TTC549 (cell line): ENCODE data around the gene PAK6.

Source experiments
- FAIRE-seq: peaks from 2 replicates; lab custom pipeline; 2012; peaks lifted over from hg19 to GRCh38; lab: Jason Lieb, UNC

Gene PAK6

DNA sequence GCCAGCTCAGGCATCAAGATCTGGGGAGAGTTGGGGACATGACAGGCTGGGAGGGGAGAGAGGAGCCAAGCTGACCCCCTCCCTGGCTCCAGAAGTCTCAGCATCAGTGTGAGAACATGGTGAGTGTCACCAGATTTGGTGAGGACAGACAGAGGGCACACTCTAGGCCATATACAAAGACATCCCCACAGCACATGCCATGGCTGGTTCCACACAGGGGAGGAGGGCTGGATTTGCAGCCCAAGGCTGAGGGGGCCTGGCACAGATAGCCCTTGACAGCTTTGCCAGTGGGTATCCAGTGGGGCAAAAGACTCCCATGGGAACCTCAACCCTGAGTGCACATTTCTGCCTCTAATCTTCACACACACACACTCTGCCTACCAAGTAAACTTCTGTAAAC is 54.1 kb downstream of the PAK6 start:
- FAIRE-seq, result no peak

DNA sequence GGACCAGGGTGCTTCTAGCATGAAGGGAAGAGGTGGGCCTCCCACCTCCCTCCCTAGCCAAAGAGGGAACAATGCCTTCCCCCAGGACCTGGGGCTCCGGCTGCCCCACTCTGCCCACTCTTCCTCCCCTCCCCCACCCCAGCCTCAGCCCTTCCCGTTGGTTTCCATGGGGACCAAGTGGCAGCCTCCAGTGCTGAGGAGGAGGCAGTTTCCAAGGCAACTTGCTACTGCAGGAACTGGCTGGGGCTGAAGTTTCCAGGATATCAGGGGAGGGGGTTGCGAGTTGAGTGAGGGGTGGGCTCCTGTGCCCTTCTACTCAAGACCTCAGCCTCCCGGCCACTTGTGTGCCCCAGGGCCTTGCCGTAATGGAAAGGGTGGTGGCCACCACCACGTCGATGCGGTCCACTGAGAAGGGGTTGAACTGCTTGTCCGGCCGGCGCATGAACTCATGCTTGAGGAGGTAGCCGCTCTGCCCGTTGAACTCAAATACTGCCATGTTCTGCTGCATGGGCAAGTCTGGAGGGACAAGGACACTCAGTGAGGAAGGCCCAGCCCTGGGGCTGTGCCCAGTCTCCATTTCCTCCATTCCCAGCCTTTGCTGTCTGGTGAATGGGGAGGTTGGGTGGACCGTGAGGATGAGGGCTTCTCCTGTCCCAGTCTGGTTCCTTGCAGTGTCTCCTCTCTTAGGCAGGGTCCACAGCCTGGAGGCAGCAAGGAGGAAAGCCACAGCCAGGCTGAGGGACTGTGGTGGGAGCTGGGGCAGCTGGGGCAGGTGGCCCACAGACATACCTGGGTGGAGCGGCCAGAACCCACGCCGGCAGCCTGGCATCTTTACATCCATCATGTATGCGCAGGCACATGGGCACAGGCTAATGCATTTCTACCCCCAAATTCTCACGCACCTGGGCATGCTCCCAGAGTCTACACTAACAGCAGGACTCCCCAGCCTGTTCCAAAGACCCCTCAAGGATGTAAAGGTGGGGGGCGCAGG is 55.3 kb downstream of the PAK6 start:
- no peak for FAIRE-seq

DNA sequence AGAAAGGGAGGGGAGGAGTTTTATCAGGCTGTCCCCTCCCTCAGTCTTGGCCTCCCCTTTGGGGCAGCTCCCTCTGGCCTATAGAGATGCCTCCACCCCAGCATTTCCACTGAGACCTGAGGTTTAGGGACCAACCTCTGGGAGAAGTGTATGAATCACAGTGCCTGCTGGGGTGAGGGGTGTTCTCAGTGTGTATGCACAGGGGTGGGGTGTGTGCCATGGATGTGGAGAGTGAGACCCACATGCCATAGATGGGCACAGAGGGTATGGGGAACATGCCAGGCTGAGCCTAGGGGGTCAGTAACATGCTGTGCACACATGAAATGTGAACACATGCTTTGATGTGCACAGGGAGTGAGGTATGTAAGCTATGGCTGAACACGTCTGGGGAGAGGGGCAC is 56.4 kb downstream of the PAK6 start:
- FAIRE-seq, result no peak

DNA sequence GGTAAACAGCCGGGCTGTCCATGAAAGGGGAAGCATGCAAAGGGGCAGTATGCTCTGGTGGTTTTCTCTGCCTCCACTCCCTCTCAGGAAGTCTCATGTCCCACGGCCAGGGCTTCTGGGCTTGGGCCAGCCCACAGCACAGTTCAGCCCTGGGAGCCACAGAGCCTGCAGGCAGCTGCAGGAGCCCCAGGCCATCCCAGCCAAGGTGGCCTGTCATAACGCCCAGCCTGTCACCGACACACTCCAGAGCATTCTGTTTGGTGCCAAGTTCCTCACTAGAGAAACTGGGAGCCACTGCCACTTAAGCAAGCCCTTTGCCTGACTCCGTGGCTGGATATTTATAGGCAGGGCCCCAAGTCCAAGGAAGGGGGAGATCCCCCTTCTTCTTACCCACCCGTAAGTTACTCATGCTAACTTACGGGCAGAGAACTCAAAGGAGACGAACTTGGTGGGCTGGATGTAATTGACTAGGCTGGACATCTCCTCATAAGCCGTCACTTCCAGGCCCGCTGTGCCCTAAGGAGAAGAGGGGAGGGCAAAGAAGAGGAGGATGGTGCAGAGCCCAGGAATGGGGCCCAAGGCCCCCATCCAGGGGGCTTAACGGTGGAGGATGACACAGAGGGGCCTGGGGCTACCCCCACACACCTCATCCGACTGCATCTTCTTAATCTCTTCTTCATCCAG is 57.2 kb downstream of the PAK6 start:
- FAIRE-seq, result no peak

DNA sequence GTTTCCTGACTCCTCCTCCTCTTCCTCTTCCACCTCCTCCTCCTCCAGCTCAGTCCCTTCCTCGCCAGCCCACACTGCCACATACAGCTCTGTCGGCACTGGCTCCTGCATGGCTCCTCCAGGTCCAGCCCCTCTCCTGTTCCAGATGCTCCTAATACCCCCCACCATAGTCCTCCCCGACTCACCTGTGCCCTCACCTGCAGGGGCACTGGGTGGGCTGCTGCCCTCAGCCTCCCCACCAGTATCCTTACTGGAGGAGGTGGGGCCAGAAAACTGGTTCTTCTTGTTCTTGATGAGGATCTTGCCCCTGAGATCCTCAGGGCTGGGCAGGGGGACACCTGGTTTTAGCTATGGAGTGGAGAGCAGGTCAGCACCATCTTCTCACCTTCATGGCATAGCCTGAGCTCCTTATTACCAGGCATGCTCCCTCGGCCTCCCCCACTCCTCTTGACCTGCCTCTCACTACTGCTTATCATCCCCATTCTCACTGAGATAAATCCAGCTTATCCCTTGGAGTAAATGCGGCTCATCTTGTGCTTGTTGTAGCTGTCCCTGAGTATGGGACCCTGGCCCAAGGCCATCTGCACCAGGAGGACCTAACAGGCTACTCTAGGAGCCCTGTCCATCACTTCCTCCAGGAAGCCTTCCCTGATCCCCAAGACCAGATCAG is 57.8 kb downstream of the PAK6 start:
- no peak for FAIRE-seq

DNA sequence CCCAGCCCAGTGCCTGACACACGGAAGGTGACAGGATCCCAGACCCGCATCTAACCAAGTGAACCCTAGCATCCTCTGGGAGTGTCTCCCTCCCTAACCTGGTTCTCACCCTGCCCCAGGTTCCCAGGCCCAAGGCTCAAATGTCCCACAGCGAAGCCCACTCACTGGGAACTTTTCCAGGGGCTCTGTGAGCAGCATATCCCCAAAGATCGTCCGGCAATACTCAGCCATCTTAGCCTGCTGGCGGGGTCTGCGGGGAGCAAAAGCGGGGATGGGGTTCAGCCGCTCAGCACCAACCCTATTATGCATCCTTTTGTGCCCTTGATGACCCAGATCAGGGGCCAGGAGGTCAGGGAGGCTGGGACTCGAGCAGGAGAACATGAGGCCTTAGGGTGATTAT is 58.5 kb downstream of the PAK6 start:
- FAIRE-seq, result no peak

DNA sequence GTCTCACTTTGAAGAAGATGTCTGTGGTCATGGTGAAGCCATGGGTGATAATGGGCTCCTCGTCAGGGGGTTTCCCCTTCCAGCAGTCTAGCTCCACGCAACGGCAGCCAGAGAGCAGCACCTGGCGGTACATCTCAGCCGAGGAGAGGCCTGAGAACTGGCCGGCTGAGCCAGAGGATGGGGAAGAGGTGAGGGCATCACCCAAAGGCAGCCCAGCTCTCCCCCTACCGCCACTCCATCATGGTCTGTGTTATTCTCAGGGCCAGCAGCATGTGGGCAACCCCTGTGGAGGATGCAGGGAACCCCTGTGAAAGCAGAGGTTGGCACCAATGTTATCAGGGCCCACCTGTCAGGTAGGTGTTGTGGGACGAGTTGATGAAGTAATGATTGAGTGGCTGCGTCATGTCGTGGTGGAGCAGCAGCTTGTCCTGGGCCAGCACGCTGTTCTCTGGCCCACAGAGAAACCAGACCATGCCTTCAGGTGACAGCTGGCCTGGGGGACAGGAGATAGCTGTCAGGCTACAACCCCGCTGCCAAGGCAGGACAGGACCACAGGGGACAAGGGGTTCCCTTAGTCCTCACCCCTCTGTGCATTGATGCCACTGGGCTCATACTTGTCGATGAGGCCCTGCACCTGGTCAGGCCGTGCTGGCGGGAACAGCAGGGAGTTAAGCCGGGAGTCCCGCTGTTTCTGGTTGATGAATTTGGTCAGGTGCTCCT is 59.5 kb downstream of the PAK6 start:
- FAIRE-seq, result no peak

DNA sequence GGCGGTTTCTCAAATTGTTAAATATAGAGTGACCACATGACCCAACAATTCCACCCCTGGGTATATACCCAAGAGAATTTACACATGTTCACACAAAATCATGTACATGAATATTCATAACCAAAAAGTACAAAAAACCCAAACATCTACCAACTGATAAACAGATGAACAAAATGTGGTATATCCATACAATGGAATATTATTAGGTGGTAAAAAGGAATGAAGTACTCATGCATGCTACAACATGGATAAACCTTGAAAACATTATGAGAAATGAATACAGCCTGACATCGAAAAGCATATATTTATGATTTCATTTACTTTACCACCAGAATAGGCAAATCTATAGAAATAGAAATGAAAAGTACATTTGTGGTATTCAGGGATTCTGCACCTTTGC is 61.5 kb downstream of the PAK6 start:
- no peak for FAIRE-seq

DNA sequence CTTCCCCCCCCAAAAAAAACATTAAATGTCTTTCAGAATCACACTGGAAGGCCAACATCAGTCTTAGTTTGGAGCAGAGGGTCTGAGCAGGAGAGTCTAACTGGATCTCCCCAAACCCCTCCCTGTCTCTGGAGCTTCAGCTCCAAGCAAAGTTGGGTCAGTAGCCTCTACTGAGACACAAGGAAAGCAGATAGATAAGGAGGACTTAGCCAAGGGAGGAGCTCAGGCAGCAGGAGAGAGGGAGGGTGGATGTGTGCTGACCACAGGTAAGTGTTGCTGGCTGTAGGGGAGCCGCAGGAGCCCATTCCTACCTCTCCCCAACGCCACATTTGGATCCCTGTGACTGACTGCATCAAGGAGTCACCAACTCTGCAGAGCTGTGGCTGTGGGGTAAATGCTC is 61.9 kb downstream of the PAK6 start:
- no peak for FAIRE-seq

DNA sequence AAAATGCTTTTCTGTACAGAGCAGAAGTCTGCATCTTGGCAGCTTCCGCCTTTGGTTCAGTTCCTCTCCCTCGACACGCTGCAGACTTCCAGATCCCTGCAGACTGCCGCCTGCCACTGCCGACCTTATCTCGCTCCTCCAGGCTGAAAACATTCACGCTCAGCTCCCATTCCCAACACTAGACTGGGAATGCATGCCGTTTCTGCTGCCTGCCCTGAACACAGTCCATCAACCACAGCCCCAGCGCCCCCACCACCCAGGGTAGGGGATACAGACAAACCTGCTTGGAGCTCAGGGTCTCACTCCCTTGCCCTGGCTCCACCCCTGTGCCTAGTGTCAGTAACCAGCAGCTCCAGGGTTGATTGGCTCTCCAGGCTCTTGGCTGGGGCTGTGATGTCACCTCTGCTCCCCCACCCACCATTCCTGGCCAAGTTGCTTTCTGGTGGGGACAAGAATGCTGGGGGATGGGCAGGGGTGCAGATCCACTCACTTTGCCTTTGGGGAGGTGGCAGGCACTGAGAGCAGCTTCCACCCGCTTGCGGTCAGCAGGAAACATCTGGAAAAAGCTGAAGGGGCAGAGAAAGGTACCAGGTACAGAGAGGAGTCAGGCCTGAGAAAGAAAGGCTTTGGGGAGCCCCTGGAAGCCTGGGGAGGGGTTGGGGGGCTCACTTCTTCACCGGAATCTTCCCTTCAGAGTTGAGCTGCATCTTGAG is 62.8 kb downstream of the PAK6 start:
- FAIRE-seq, result no peak

DNA sequence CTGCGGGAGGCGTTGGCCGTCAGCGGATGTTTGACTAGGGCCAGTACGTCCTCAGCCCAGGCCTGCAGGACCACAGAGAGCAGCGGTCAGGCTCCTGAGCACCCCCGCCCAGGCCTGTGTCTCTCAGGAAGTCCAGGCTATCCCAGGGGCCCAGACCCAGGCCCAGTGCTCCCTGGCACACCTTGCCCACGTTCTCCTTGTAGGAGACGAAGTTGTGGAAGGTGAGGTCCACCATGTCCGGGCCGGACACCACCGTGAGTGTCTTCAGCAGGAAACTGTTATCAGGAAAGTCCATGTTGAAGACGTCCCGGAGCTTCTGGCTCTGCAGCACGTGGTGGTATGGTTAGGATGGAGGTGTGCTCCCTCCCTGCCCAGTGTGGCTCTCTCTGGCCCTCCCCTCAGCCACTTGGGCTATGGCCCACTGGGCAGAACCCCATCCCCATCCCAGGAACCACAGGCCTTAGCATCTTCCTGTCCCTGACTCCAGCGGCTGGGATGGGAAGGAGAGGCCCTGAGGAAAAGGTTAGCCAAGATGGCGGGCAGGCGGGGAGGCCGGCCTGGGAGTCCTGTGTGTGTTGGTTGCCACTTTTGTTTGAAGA is 63.5 kb downstream of the PAK6 start:
- no peak for FAIRE-seq

DNA sequence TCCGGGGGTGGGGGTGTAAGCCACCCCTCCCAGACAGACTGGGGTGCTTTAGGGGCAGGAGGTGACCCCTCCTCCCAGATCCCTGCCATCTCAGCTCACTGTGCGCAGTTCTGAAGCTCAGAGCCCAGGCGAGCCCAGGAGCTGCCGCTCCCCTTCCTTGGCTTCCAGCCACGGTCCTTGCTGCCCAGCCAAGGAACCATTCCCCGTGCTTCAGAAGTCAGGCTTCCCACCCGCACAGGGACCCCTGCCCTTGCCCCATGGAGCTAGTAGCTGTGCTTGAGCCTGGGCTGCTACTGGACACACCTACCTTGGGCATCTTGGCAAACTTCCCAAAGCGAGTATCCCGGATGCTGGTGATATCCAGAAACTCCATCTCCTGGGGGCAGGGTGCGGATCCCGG is 64.1 kb downstream of the PAK6 start:
- FAIRE-seq, result no peak

DNA sequence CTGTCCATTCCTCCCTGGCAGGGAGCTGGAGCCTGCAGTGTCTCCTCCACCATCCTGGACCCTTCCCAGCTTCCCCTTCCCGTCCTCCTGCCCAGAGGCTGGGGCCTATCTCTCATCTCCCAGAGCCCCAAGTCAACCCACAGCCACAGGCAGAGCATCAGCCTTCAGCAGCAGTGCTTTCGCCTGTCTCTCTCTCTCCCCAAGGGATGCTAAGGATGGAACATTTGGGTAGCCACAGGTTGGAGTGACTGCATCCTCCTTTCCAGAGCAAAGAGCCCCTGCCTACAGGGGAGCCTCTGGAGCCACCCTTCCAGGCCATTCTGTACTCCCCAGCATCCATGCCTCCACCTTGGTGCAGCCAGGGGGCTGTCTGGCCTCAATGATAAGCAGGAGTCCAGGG is 64.7 kb downstream of the PAK6 start:
- no peak for FAIRE-seq

DNA sequence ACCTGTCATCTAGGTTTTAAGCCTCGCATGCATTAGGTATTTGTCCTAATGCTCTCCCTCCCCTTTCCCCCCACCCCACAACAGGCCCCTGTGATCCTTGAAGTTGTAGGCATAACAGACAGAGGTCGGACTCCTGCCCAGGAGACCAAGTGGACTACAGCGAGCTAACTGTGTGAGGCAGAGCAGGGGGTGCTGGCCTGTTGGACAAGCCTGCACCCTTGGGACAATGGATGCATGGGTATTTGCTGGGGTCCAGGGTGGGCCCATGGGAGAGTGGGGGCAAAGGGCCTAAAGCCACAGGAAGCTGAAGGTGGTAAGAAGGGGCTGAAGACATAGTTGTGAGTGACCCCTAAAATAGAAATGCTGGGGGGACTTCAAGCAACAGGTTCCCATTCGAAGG is 66.4 kb downstream of the PAK6 start:
- FAIRE-seq, result no peak

DNA sequence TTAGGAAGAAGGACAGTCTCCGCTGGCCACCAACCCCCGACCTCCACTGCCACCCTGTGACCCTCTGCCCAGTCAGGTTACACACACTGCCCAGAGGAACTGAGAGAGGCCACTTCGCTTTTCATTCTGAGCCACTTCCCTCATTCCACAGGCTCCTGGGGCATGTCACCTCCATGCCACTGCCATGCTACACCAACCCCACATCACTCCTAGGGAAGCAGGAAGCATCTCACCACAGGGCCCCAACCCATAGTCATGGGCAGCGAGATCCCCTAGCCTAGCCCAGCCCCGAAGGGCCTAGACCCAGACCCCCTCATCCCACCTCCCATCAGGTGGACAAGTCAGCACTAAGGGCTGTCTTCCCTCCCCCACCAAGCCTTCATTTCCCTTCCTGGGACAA is 67.5 kb downstream of the PAK6 start:
- FAIRE-seq, result no peak

DNA sequence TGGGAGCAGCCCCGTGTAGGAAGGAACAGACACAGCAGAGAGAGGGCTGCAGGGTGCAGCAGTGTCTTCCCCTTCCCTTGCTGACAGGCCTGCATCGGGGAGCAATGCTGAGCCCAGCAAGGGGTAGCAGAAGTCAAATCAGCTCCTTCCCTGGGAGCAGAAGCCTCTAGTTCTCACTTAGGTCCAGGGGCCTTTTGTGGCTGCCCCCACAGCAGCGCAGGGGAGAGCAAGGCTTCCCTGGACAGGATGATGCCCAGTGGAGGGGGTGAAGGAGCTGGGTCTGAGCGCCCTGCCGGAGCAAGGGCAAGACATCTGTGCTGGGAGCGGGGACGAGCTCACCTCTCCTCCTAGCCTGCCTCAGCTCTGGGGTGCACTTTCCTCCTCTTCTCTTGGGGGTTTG is 68.0 kb downstream of the PAK6 start:
- FAIRE-seq, result no peak

DNA sequence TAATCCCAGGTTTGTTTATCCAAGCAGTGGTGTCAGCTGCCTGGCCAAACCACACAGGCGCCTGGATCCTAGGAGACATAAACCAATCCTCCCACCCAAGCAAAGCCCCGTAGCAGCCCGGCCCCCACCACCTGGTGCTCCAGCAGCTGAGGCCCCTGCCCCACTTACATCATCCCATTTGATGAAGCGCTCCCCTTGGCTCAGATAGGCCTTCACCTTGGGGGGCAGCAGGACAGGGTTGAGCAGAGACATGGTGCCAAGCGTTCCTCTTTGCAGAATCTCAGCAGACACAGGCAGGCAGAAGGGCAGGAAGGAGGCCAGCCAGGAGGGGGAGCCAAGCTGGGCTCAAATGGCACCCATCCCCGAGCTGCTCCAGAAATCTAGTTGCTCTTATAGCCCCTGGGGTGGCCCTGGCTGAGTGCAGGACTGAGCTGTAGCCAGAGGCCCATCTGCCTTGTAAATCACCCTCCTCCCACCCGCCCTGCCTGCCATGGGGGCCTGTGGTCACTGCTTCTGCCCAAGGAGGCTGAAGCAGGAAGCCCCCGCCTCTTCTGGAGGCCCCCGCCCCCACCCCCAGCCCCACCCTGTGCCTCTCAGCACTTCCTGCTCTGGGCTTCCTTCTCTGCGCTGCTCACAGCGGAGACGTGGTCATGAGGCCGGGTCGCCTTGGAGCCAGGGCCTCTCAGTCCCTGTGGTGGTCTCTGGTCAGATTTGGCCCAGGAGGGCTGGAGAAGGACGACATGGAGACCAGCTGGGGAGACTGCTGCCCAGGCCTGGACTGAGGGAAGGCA is 68.8 kb downstream of the PAK6 start, which contains the start of gene PLCB2:
Gene PLCB2, minus strand, starts transcription at position 515 of the 791 bp plus-strand sequence. Its CDS starts 263 bp downstream, at position 252.
- no peak for FAIRE-seq

DNA sequence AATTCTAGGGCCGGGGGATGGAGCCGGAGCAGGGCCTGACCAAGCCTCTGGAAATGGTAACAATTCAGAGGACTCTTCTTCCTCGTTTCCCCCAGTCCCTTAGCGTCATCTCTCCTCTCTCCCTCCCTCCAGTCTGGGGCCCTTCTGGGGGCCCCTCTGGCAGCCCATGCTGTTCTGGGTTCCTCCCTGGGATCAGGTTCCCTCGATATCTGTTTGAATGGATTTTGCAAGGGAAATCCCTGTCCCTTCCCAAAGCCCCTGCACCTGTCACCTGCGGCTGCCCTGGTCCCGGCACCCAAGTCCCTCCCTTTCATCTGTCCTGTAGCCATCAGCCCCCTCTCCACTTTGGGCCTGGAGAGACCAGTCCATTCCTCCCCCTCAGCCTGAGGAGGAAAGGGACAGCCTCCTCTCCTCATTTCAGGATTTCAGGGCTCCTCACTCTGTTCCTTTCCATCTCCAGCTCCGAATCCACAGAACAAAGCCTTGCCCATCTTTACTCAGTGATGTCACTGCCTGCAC is 70.5 kb downstream of the PAK6 start:
- no peak for FAIRE-seq

DNA sequence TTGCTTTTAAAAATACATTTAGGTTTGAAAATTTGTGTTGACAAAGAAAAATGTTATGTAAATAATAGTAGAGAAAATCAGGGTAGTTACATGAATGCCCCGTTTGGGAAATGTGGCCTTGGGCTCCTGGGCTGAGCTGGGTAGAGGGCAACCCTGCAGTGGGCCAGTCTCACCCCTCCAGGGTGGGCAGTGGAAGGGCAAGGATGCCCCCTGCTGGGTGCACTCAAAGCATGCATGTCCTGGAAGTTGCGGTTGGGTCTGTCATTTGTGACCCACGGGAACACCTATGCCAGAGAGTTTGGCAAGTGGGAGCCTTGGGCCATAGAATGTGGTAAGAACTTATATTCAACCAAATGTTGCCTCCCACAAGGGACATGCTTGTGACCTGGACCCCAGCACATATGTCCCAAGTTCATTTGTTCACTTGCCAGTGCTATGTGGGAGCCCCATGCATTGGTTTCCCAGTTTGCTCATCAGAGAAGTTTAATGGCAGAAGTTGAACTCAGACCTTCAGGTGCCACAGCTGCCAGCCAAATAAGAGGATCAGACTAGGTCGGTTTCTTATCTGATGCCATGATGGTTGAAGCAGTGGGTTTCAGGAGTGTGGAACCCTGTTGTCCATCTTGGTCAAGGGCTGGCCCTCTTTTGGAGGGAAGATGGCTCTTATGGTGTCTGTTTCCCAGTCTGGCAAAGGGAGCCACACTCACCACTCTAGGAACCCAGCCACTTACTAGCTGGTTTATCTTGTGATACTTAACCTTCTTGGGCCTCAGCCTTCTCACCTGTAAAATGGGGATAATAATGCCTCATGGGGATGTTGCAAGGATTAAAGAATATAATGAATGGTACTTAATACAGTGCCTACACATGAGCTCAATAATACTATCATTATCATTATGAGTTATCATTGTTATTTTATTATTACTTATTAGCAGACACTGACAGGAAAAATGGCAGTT is 71.4 kb downstream of the PAK6 start:
- FAIRE-seq, result no peak
